Colonic mucosa (tissue), 4 donors: ENCODE data around the gene ASPG. TPM values are rescaled to one million over a fixed set of nuclear protein-coding genes. Genes with fewer than 3 reads are reported as not detected.

Experiments
- DNase-seq: peaks from one replicate; pipeline ENCODE4 v3.0.0-alpha.2; 2020
- H3K27ac ChIP-seq: fragments of 200-600 bp; one replicate; pipeline ENCODE4 v1.8.0; 2021
- H3K27me3 ChIP-seq: fragments of 200-600 bp; one replicate; pipeline ENCODE4 v1.8.0; 2021
- H3K36me3 ChIP-seq: fragments of 200-600 bp; one replicate; pipeline ENCODE4 v1.8.0; 2021
- H3K4me1 ChIP-seq: fragments of 200-600 bp; one replicate; pipeline ENCODE4 v1.8.0; 2021; ENCODE audit warnings: mild to moderate bottlenecking
- H3K4me3 ChIP-seq: fragments of 200-600 bp; one replicate; pipeline ENCODE4 v1.8.0; 2021
- H3K9ac ChIP-seq, 2 donors: one replicate each; pipeline ENCODE4 v1.7.0; 2013; ENCODE audit warnings: control low read depth in 2 of 2, low read depth in 2 of 2, low read length in 2 of 2
- H3K9me3 ChIP-seq: fragments of 200-600 bp; one replicate; pipeline ENCODE4 v1.8.0; 2021
- intact Hi-C: fragments of 100-400 bp; cut with DNase I; formaldehyde crosslinking; loops from one replicate; pipeline ENCODE4 v1.14.1; 2022
- total RNA-seq, 2 donors: library from RNA; stranded (reverse); fragmentation: NEBNext Ultra II Directional in 1 of 2; extraction: Animal tissue kit (Norgen Biotek cat#: 25700) in 1 of 2; gene quantifications; one replicate each; pipeline ENCODE4 v1.2.1, GENCODE V29; 2021
- TF ChIP-seq, protein P1 (sequence below): fragments of 200-600 bp; IDR thresholded peaks from one replicate; pipeline ENCODE4 v1.8.0; 2022; ENCODE audit warnings: antibody characterized with exemption, mild to moderate bottlenecking
- donor health status: healthy.
- donor health status: DM: no; HTN: no; CAD: no.
- donor health status: DM: no; HTN: no; CAD: no.

Gene ASPG
- total RNA-seq, result 1 to 10 TPM; 1.4 to 7.5 TPM

GRCh38 chr14:104085032-104085888, at the start of gene ASPG:
TSS of gene ASPG (plus strand) at chr14:104085700. CDS start at chr14:104085771, 71 bp downstream.
- Histone ChIP-seq H3K27ac (no peak within 1 kb of the TSS), H3K4me3 (no peak within 1 kb of the TSS), H3K27me3 (peaks cover 7% of the 10 kb centered on the region), H3K36me3 (no peaks in the 10 kb centered on the region), H3K9me3 (no peaks in the 10 kb centered on the region), H3K9ac (peak within 1 kb of the TSS; percentile 55 to 71), H3K4me1 (peaks cover 49% of the 10 kb centered on the region)
- peak; percentile 68 for DNase-seq
- intact Hi-C loops, result no loop called here
- TF ChIP-seq, protein P1, sequence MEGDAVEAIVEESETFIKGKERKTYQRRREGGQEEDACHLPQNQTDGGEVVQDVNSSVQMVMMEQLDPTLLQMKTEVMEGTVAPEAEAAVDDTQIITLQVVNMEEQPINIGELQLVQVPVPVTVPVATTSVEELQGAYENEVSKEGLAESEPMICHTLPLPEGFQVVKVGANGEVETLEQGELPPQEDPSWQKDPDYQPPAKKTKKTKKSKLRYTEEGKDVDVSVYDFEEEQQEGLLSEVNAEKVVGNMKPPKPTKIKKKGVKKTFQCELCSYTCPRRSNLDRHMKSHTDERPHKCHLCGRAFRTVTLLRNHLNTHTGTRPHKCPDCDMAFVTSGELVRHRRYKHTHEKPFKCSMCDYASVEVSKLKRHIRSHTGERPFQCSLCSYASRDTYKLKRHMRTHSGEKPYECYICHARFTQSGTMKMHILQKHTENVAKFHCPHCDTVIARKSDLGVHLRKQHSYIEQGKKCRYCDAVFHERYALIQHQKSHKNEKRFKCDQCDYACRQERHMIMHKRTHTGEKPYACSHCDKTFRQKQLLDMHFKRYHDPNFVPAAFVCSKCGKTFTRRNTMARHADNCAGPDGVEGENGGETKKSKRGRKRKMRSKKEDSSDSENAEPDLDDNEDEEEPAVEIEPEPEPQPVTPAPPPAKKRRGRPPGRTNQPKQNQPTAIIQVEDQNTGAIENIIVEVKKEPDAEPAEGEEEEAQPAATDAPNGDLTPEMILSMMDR, result no peak

GRCh38 chr14:104036212-104036611, 49.3 kb upstream of the ASPG start:
- no peak overlapping the region for H3K27ac ChIP-seq
- no peak overlapping the region for H3K9ac ChIP-seq
- H3K4me3 ChIP-seq, result no peak overlapping the region
- H3K4me1 ChIP-seq, result no peaks in the 10 kb centered on the region
- no peak for DNase-seq
- intact Hi-C loops, result no loop called here
- no peaks in the 10 kb centered on the region for H3K9me3 ChIP-seq
- H3K27me3 ChIP-seq, result peaks cover 4% of the 10 kb centered on the region
- TF ChIP-seq, protein P1, result no peak
- no peaks in the 10 kb centered on the region for H3K36me3 ChIP-seq

GRCh38 chr14:104037074-104037473, 48.4 kb upstream of the ASPG start:
- Histone ChIP-seq H3K36me3 (no peaks in the 10 kb centered on the region), H3K9ac (no peak overlapping the region), H3K27ac (no peak overlapping the region), H3K27me3 (peaks cover 4% of the 10 kb centered on the region), H3K9me3 (no peaks in the 10 kb centered on the region), H3K4me3 (no peak overlapping the region), H3K4me1 (no peaks in the 10 kb centered on the region)
- intact Hi-C loops, result no loop called here
- DNase-seq, result no peak
- TF ChIP-seq, protein P1, result no peak

DNA sequence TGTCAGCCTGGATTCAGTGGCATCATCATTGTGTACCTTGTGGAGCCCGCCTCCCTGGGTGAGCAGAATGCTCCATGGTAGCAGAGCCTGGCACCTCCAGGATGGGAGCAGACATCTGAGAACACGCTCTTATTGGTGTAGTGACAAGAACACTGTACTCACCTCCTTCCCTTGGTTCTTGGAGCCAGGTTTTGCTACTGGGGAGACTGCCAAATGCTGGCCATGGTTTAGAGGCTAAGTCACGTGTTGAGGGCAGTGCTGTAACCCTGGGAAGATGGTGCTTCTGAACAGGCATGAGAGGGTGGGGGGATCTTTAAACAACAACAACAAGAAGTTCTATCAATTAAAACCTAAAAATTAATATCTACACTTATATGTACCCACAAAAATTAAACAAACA, 47.6 kb upstream of the ASPG start:
- Histone ChIP-seq H3K4me1 (no peaks in the 10 kb centered on the region), H3K27ac (no peak overlapping the region), H3K27me3 (peaks cover 4% of the 10 kb centered on the region), H3K36me3 (no peaks in the 10 kb centered on the region), H3K4me3 (no peak overlapping the region), H3K9me3 (no peaks in the 10 kb centered on the region), H3K9ac (no peak overlapping the region)
- DNase-seq, result no peak
- intact Hi-C loops, result no loop called here
- TF ChIP-seq, protein P1, result no peak

- no peaks in the 10 kb centered on the region for H3K36me3 ChIP-seq
- H3K4me3 ChIP-seq, result no peak overlapping the region
- intact Hi-C loops, result no loop called here
- no peak overlapping the region for H3K9ac ChIP-seq
- TF ChIP-seq, protein P1, result no peak
- no peak overlapping the region for H3K27ac ChIP-seq
- no peaks in the 10 kb centered on the region for H3K9me3 ChIP-seq
- H3K27me3 ChIP-seq, result peaks cover 4% of the 10 kb centered on the region
- no peak for DNase-seq
- no peaks in the 10 kb centered on the region for H3K4me1 ChIP-seq
Observed at GRCh38 chr14:104039214-104039613, 46.3 kb upstream of the ASPG start.
